Fibroblast of pulmonary artery (primary cell): ENCODE results near the gene PHTF2.

Experiments
- DNase-seq: peaks from one replicate; pipeline ENCODE4 v3.0.0-alpha.2; 2010; ENCODE audit warnings: low read depth
- H3K4me3 ChIP-seq: replicated peaks from 2 replicates; pipeline ENCODE4 v1.5.1; 2011; ENCODE audit warnings: low read depth, mild to moderate bottlenecking, control low read depth, low read length, moderate library complexity
- CTCF ChIP-seq: IDR thresholded peaks from 2 replicates; pipeline ENCODE4 v1.5.1; 2011; ENCODE audit warnings: mild to moderate bottlenecking, control low read depth, low read length, inconsistent platforms; ENCODE audit errors: missing control alignments

The PHTF2 gene

GRCh38 chr7:78002715-78003114 lies 204.1 kb downstream of the PHTF2 start:
- H3K4me3 ChIP-seq = no peak overlapping the region
- TF ChIP-seq CTCF = no peak
- no peak for DNase-seq

- DNase-seq = no peak
- TF ChIP-seq CTCF = no peak
- H3K4me3 ChIP-seq = no peak overlapping the region
These were observed 207.6 kb downstream of the PHTF2 start for GRCh38 chr7:78006063-78006755.
